Keratinocyte (primary cell): ENCODE data around the gene OR5AS1. TPM values are rescaled to one million over a fixed set of nuclear protein-coding genes. Genes with fewer than 3 reads are reported as not detected.

ENCODE experiments used
- DNase-seq: peaks from one replicate; pipeline ENCODE4 v3.0.0-alpha.2; 2011; ENCODE audit warnings: low read depth, missing footprints, low spot score
- FAIRE-seq: peaks from 2 replicates; lab custom pipeline; 2011; peaks lifted over from hg19 to GRCh38; lab: Jason Lieb, UNC
- H2AFZ ChIP-seq: 2 replicates; pipeline ENCODE4 v1.6.0; 2012; ENCODE audit warnings: low read length, control low read depth, inconsistent platforms; ENCODE audit not compliant: control insufficient read depth
- H3K27ac ChIP-seq: 2 replicates; pipeline ENCODE4 v1.5.1; 2011; ENCODE audit warnings: low read length; ENCODE audit not compliant: control insufficient read depth, insufficient read depth
- H3K27me3 ChIP-seq: 3 replicates; pipeline ENCODE4 v1.6.0; 2011; ENCODE audit warnings: low read length; ENCODE audit not compliant: control insufficient read depth, insufficient read depth; ENCODE audit errors: extremely low read depth
- H3K36me3 ChIP-seq, 2 experiments: 2 replicates in 1 of 2; 3 replicates in 1 of 2; pipeline ENCODE4 v1.5.1; 2011; ENCODE audit warnings: low read length in 2 of 2, mild to moderate bottlenecking in 1 of 2; ENCODE audit not compliant: control insufficient read depth in 2 of 2, insufficient read depth in 2 of 2; ENCODE audit errors: extremely low read depth in 1 of 2
- H3K4me1 ChIP-seq: 3 replicates; pipeline ENCODE4 v1.5.1; 2011; ENCODE audit warnings: low read length; ENCODE audit not compliant: control insufficient read depth, insufficient read depth; ENCODE audit errors: extremely low read depth
- H3K4me2 ChIP-seq: 3 replicates; pipeline ENCODE4 v1.6.0; 2011; ENCODE audit warnings: low read depth, low read length; ENCODE audit not compliant: control insufficient read depth, insufficient read depth; ENCODE audit errors: extremely low read depth
- H3K4me3 ChIP-seq, 3 experiments: fragments of 200-600 bp in 1 of 3; sonication (generic) in 1 of 3; 2 replicates in 2 of 3; 3 replicates in 1 of 3; pipeline ENCODE4 v1.5.1; 2011 to 2016; ENCODE audit warnings: low read length in 3 of 3, mild to moderate bottlenecking in 3 of 3, control low read depth in 2 of 3, inconsistent platforms in 1 of 3, low read depth in 1 of 3, mixed read lengths in 1 of 3, mixed run types in 1 of 3, moderate library complexity in 1 of 3; ENCODE audit not compliant: control insufficient read depth in 2 of 3, insufficient read depth in 2 of 3; ENCODE audit errors: extremely low read depth in 1 of 3
- H3K79me2 ChIP-seq: 2 replicates; pipeline ENCODE4 v1.6.0; 2012; ENCODE audit warnings: low read length; ENCODE audit not compliant: control insufficient read depth, insufficient read depth
- H3K9ac ChIP-seq: 3 replicates; pipeline ENCODE4 v1.6.0; 2011; ENCODE audit warnings: low read length; ENCODE audit not compliant: control insufficient read depth, insufficient read depth; ENCODE audit errors: extremely low read depth
- H3K9me1 ChIP-seq: 3 replicates; pipeline ENCODE4 v1.6.0; 2011; ENCODE audit warnings: low read length; ENCODE audit not compliant: control insufficient read depth, insufficient read depth; ENCODE audit errors: extremely low read depth
- H3K9me3 ChIP-seq: 2 replicates; pipeline ENCODE4 v1.5.1; 2012; ENCODE audit warnings: low read depth, low read length; ENCODE audit not compliant: control insufficient read depth
- H4K20me1 ChIP-seq: 3 replicates; pipeline ENCODE4 v1.6.0; 2011; ENCODE audit warnings: low read length; ENCODE audit not compliant: control insufficient read depth, insufficient read depth; ENCODE audit errors: extremely low read depth
- CTCF ChIP-seq, 3 experiments: IDR thresholded peaks in 1 of 3; conservative IDR thresholded peaks in 1 of 3; optimal IDR thresholded peaks in 1 of 3; 2 replicates in 2 of 3; 3 replicates in 1 of 3; pipeline versions ENCODE3 to v1.5.1; 2011; ENCODE audit warnings: low read length in 3 of 3, mild to moderate bottlenecking in 3 of 3, moderate library complexity in 2 of 3, control low read depth in 1 of 3, inconsistent platforms in 1 of 3; ENCODE audit not compliant: insufficient read depth in 2 of 3; ENCODE audit errors: extremely low read depth in 1 of 3
- EZH2 ChIP-seq: IDR thresholded peaks from one replicate; pipeline ENCODE4 v1.6.1; 2012; ENCODE audit warnings: inconsistent platforms, mild to moderate bottlenecking, low read length, moderate library complexity
- dilution Hi-C: fragments of 300-500 bp; cut with MboI; formaldehyde crosslinking; loops from one replicate; pipeline ENCODE4 v1.7.0; 2020; ENCODE audit warnings: low sequenced_read_pairs; ENCODE audit not compliant: extremely low pct_ligation_motif_present
- polyA plus RNA-seq, 5 experiments: library from polyadenylated mRNA; depleted of rRNA in 3 of 5; stranded (reverse) in 3 of 5; stranded (forward) in 1 of 5; unstranded in 1 of 5; fragments of >200 nt; gene quantifications; 1 replicate in 1 of 5; 2 replicates in 3 of 5; 3 replicates in 1 of 5; pipeline versions ENCODE4 v1.2.1 to v1.2.3, GENCODE V29; 2011 to 2012; ENCODE audit warnings: missing spikeins in 2 of 5, low read depth in 1 of 5, low replicate concordance in 1 of 5

Gene OR5AS1
- polyA plus RNA-seq, 1 donor (not counting 4 experiments of a cell fraction or from before 2014, with no cell fraction given): not detected

GRCh38 chr11:56010716-56011115 lies 16.7 kb upstream of the OR5AS1 start:
- Histone ChIP-seq H3K27me3 (no peaks in the 10 kb centered on the region), H3K4me2 (no peak overlapping the region), H3K4me3 (no peak overlapping the region), H3K79me2 (no peaks in the 10 kb centered on the region), H3K27ac (no peak overlapping the region), H4K20me1 (no peaks in the 10 kb centered on the region), H2AFZ (no peak overlapping the region), H3K36me3 (no peaks in the 10 kb centered on the region), H3K9me3 (no peaks in the 10 kb centered on the region), H3K4me1 (no peaks in the 10 kb centered on the region), H3K9me1 (no peaks in the 10 kb centered on the region), H3K9ac (no peak overlapping the region)
- FAIRE-seq (no peak), DNase-seq (no peak)
- dilution Hi-C loops: no loop called here
- TF ChIP-seq EZH2 (no peak), CTCF (optimal IDR thresholded peaks at IDR 0.05 in 1 of 3, IDR thresholded peaks at IDR 0.05 in 1 of 3, conservative IDR thresholded peaks at IDR 0.05 in 1 of 3; ENCODE audit: extremely low read depth in 1 of 3, insufficient read depth in 2 of 3, low read length in 3 of 3) (no peak)

- Histone ChIP-seq H3K9me3 (no peaks in the 10 kb centered on the region), H4K20me1 (no peaks in the 10 kb centered on the region), H3K27ac (no peak overlapping the region), H3K9ac (no peak overlapping the region), H3K9me1 (no peaks in the 10 kb centered on the region), H3K27me3 (no peaks in the 10 kb centered on the region), H3K4me3 (no peak overlapping the region), H3K79me2 (no peaks in the 10 kb centered on the region), H3K36me3 (no peaks in the 10 kb centered on the region), H3K4me2 (no peak overlapping the region), H2AFZ (no peak overlapping the region), H3K4me1 (no peaks in the 10 kb centered on the region)
- no peak for DNase-seq
- FAIRE-seq: no peak
- TF ChIP-seq EZH2 (no peak), CTCF (optimal IDR thresholded peaks at IDR 0.05 in 1 of 3, IDR thresholded peaks at IDR 0.05 in 1 of 3, conservative IDR thresholded peaks at IDR 0.05 in 1 of 3; ENCODE audit: extremely low read depth in 1 of 3, insufficient read depth in 2 of 3, low read length in 3 of 3) (no peak)
- dilution Hi-C loops: no loop called here
These were observed 13.6 kb upstream of the OR5AS1 start for GRCh38 chr11:56013805-56014204.
